ENCODE measurements around the gene PLEKHG3. TPM values are rescaled to one million over a fixed set of nuclear protein-coding genes. Genes with fewer than 3 reads are reported as not detected.

Gene PLEKHG3
- total RNA-seq, 3 donors from 2014 or later: 18.7 to 31.5 (median 30.3) TPM

- no peak overlapping the region for H3K4me3 ChIP-seq
- no peak overlapping the region for H3K27ac ChIP-seq
- no peaks in the 10 kb centered on the region for H3K27me3 ChIP-seq
- no peak for DNase-seq (ENCODE audit: low spot score in 2 of 2)
- intact Hi-C loops (cut with DNase I; ENCODE audit: low total_unique reads): no loop called here
- no peaks in the 10 kb centered on the region for H3K36me3 ChIP-seq
- no peaks in the 10 kb centered on the region for H3K4me1 ChIP-seq
- no peaks in the 10 kb centered on the region for H3K9me3 ChIP-seq
- TF ChIP-seq CTCF (IDR thresholded peaks at IDR 0.05): no peak
- no peak for TF ChIP-seq POLR2AphosphoS5 (IDR thresholded peaks at IDR 0.05)
- no peak for TF ChIP-seq POLR2A (IDR thresholded peaks at IDR 0.05)
These were observed 91.7 kb downstream of the PLEKHG3 start for GRCh38 chr14:64795921-64796320.

GRCh38 chr14:64796369-64796768, 92.1 kb downstream of the PLEKHG3 start:
- no peaks in the 10 kb centered on the region for H3K9me3 ChIP-seq
- no peaks in the 10 kb centered on the region for H3K36me3 ChIP-seq
- no peaks in the 10 kb centered on the region for H3K4me1 ChIP-seq
- H3K27ac ChIP-seq: no peak overlapping the region
- no peak for DNase-seq (ENCODE audit: low spot score in 2 of 2)
- H3K27me3 ChIP-seq: no peaks in the 10 kb centered on the region
- intact Hi-C loops (cut with DNase I; ENCODE audit: low total_unique reads): no loop called here
- no peak overlapping the region for H3K4me3 ChIP-seq
- no peak for TF ChIP-seq POLR2AphosphoS5 (IDR thresholded peaks at IDR 0.05)

DNA sequence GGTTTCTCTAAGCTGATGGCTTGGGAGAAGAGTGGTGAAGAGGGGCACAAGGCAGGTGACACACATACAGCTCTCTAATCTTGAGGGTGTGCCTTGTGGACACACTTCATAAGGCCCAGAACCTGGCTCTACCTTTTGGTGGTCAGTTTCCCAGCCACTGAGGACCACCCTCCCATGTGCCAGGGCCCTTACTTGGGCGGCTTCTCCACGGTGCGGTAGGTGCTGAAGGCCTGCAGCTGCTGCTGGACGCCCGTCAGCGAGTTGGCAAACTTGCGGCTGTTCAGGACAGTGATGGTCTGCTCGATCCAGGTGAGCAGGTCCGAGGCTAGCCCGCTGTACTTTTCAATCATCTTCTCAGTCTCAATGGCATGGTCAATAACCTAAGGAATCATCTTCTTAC, 95.3 kb downstream of the PLEKHG3 start:
- DNase-seq (ENCODE audit: low spot score in 2 of 2): no peak
- no peaks in the 10 kb centered on the region for H3K9me3 ChIP-seq
- H3K36me3 ChIP-seq: no peaks in the 10 kb centered on the region
- no peaks in the 10 kb centered on the region for H3K27me3 ChIP-seq
- H3K4me3 ChIP-seq: no peak overlapping the region
- H3K4me1 ChIP-seq: no peaks in the 10 kb centered on the region
- H3K27ac ChIP-seq: no peak overlapping the region
- TF ChIP-seq POLR2AphosphoS5 (IDR thresholded peaks at IDR 0.05): no peak
- no peak for TF ChIP-seq POLR2A (IDR thresholded peaks at IDR 0.05)
- TF ChIP-seq CTCF (IDR thresholded peaks at IDR 0.05): no peak
- intact Hi-C loops (cut with DNase I; ENCODE audit: low total_unique reads): no loop called here

Other genes with a start within 250 kb of the PLEKHG3 start
- gene AKAP5, start 238.9 kb upstream of the PLEKHG3 start, total RNA-seq: 1 to 10 TPM in 1 of 3 donors, under 1 TPM in 2; 0.96 to 1.2 (median 0.98) TPM
- gene ZBTB25, start 200.6 kb upstream of the PLEKHG3 start, total RNA-seq: 10 to 100 TPM; 12.3 to 15.7 (median 14.4) TPM
- 10 to 100 TPM; 53.0 to 69.1 (median 66.9) TPM for gene ZBTB1, start 199.7 kb upstream of the PLEKHG3 start, total RNA-seq
- 10 to 100 TPM; 12.2 to 33.1 (median 17.9) TPM for gene HSPA2, start 163.7 kb upstream of the PLEKHG3 start, total RNA-seq
- 1 to 10 TPM; 2.3 to 6.4 (median 3.4) TPM for gene PPP1R36, start 154.5 kb upstream of the PLEKHG3 start, total RNA-seq
- gene SPTB, start 175.5 kb downstream of the PLEKHG3 start, total RNA-seq: 1 to 10 TPM in 2 of 3 donors, under 1 TPM in 1; 0.88 to 2.6 (median 2.1) TPM
- gene CHURC1, start 210.0 kb downstream of the PLEKHG3 start, total RNA-seq: 100 to 1,000 TPM in 2 of 3 donors, 10 to 100 TPM in 1; 85.6 to 122 (median 102) TPM
- 1 to 10 TPM in 2 of 3 donors, not detected in 1; 4.4 to 7.5 TPM for gene GPX2, start 238.3 kb downstream of the PLEKHG3 start, total RNA-seq